ENCODE results near the gene DGKE. TPM values are rescaled to one million over a fixed set of nuclear protein-coding genes. Genes with fewer than 3 reads are reported as not detected.

The DGKE gene
- total and polyA plus RNA-seq, 2 of the 13 experiments (the other 11 are each of a cell fraction or from before 2014, with no cell fraction given), result 3.2 to 5.3 TPM

DNA sequence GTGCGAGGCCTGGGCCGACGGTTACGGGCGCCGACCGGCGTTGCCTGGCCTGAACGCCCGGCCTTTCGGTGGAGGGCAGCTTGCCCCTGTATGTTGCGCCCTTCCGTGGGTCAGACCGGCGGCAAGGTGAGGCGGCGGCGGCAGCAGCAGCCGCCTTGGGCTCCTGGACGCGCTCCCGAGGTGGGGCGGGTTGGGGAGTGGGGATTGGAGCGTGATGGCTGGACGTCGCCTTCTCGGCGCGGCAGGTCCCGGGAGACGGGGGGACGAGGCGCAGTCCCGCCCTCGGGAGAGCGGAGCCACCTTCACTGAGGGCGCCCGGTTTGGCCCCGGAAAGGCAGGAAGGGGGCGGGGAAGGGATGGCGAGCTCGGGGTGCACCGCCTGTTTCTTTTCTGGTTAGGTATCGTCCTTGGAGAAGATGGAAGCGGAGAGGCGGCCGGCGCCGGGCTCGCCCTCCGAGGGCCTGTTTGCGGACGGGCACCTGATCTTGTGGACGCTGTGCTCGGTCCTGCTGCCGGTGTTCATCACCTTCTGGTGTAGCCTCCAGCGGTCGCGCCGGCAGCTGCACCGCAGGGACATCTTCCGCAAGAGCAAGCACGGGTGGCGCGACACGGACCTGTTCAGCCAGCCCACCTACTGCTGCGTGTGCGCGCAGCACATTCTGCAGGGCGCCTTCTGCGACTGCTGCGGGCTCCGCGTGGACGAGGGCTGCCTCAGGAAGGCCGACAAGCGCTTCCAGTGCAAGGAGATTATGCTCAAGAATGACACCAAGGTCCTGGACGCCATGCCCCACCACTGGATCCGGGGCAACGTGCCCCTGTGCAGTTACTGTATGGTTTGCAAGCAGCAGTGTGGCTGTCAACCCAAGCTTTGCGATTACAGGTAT is 671 bp downstream of the DGKE start:
- DNase-seq (ENCODE audit: low spot score) (peak; percentile 59), ATAC-seq (peak; percentile 78), FAIRE-seq (no peak)
- Histone ChIP-seq H3K79me2 (ENCODE audit: insufficient read depth, low read length) (no peaks in the 10 kb centered on the region), H3K4me3 (replicated peaks in 1 of 3; ENCODE audit: insufficient read depth in 1 of 3, low read depth in 2 of 3, low read length in 3 of 3) (peak overlapping the region; percentile 69 to 86 (median 75)), H4K20me1 (ENCODE audit: insufficient read depth, low read length) (no peaks in the 10 kb centered on the region), H2AFZ (ENCODE audit: low read length) (no peak overlapping the region), H3K36me3 (replicated peaks in 1 of 2; ENCODE audit: control insufficient read depth in 1 of 2, insufficient read depth in 2 of 2, low read length in 2 of 2) (no peaks in the 10 kb centered on the region), H3K9ac (ENCODE audit: insufficient read depth, low read depth, low read length) (peak overlapping the region; percentile 66), H3K9me3 (ENCODE audit: low read length) (no peaks in the 10 kb centered on the region), H3K27ac (ENCODE audit: extremely low read length, insufficient read depth, low read length) (peak overlapping the region; percentile 50), H3K4me1 (ENCODE audit: insufficient read depth, low read length) (peaks cover 54% of the 10 kb centered on the region), H3K4me2 (ENCODE audit: low read depth, low read length) (peak overlapping the region; percentile 96), H3K27me3 (ENCODE audit: control insufficient read depth in 1 of 2, insufficient read depth in 2 of 2, low read length in 2 of 2) (no peaks in the 10 kb centered on the region; a peak in 1 of 5 replicates)
- ChIA-PET POLR2A (interaction anchor here (0.7 to 2.6 kb wide), 8 partner anchors 10 to 150 kb away, joined by 3 to 25 read pairs (median 4); partner anchors contain the start of genes COIL, SCPEP1 and TRIM25), CTCF (ENCODE audit: low intra/inter-chr PET ratio, low total read pairs) (no interaction called here)
- no TSS peak for BruUV-seq (replicated peaks)
- 65% methylated on average over 55 of the region's 81 CpGs for WGBS (ENCODE audit: low lambda C conversion rate)
- intact Hi-C loops (cut with micrococcal nuclease; ENCODE audit: unreplicated experiment), result loop anchor here (1.0 to 2.0 kb wide), 2 partner anchors 16 to 80 kb away; partner anchors contain the start of gene TRIM25
- in situ Hi-C loops (cut with HindIII; ENCODE audit: extremely low pct_ligation_motif_present, low pct_unique_long_range_greater_than_20kb), result no loop called here
- TF ChIP-seq ZFP41 (CRISPR knock-in tag; IDR thresholded peaks at IDR 0.05; ENCODE audit: borderline replicate concordance), result 0 out of 2 replicates have a peak, but pooled peaks have one; percentile 5
- TF ChIP-seq HOXA3 (CRISPR knock-in tag; IDR thresholded peaks at IDR 0.05), result peak; percentile 26; the same call in 1 of the 2 replicates
- TF ChIP-seq, protein P1, sequence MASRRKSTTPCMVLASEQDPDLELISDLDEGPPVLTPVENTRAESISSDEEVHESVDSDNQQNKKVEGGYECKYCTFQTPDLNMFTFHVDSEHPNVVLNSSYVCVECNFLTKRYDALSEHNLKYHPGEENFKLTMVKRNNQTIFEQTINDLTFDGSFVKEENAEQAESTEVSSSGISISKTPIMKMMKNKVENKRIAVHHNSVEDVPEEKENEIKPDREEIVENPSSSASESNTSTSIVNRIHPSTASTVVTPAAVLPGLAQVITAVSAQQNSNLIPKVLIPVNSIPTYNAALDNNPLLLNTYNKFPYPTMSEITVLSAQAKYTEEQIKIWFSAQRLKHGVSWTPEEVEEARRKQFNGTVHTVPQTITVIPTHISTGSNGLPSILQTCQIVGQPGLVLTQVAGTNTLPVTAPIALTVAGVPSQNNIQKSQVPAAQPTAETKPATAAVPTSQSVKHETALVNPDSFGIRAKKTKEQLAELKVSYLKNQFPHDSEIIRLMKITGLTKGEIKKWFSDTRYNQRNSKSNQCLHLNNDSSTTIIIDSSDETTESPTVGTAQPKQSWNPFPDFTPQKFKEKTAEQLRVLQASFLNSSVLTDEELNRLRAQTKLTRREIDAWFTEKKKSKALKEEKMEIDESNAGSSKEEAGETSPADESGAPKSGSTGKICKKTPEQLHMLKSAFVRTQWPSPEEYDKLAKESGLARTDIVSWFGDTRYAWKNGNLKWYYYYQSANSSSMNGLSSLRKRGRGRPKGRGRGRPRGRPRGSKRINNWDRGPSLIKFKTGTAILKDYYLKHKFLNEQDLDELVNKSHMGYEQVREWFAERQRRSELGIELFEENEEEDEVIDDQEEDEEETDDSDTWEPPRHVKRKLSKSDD (CRISPR knock-in tag; IDR thresholded peaks at IDR 0.05; ENCODE audit: low read depth), result peak; percentile 65
- TF ChIP-seq ZNF496 (CRISPR knock-in tag; IDR thresholded peaks at IDR 0.05; ENCODE audit: insufficient replicate concordance), result no peak
- TF ChIP-seq NFATC3 (CRISPR knock-in tag; IDR thresholded peaks at IDR 0.05), result peak; percentile 79; the same call in 1 of the 2 replicates
- TF ChIP-seq ZNF274 (CRISPR knock-in tag; IDR thresholded peaks at IDR 0.05), result no peak
- TF ChIP-seq RORA (CRISPR knock-in tag; IDR thresholded peaks at IDR 0.05), result no peak
- TF ChIP-seq ZNF143 (CRISPR knock-in tag; IDR thresholded peaks at IDR 0.05), result peak; percentile 20; the same call in 1 of the 2 replicates
- TF ChIP-seq XBP1 (CRISPR knock-in tag; IDR thresholded peaks at IDR 0.05), result no peak
- TF ChIP-seq KDM5A (IDR thresholded peaks at IDR 0.05; ENCODE audit: borderline replicate concordance, low read length), result no peak
- peak; percentile 15; the same call in 1 of the 2 replicates for TF ChIP-seq ZIK1 (CRISPR knock-in tag; IDR thresholded peaks at IDR 0.05; ENCODE audit: borderline replicate concordance, low read depth)
- no peak for TF ChIP-seq ZNF431 (CRISPR knock-in tag; IDR thresholded peaks at IDR 0.05; ENCODE audit: borderline replicate concordance, low read depth)
- TF ChIP-seq REXO4 (CRISPR knock-in tag; IDR thresholded peaks at IDR 0.05; ENCODE audit: borderline replicate concordance), result 0 out of 2 replicates have a peak, but pooled peaks have one; percentile 2
- TF ChIP-seq ZMYM3 (CRISPR knock-in tag; IDR thresholded peaks at IDR 0.05), result peak; percentile 60; the same call in 1 of the 2 replicates
- TF ChIP-seq MXD4 (CRISPR knock-in tag; IDR thresholded peaks at IDR 0.05), result no peak
- TF ChIP-seq ASH2L (IDR thresholded peaks at IDR 0.05; ENCODE audit: insufficient read length, low read depth, low read length), result peak; percentile 25
- 0 out of 2 replicates have a peak, but pooled peaks have one; percentile 51 for TF ChIP-seq KDM1A (CRISPR knock-in tag; IDR thresholded peaks at IDR 0.05)
- no peak for TF ChIP-seq HNRNPUL1 (IDR thresholded peaks at IDR 0.05; ENCODE audit: low read depth, low read length)
- TF ChIP-seq PITX1 (CRISPR knock-in tag; IDR thresholded peaks at IDR 0.05), result peak; percentile 63; the same call in 1 of the 2 replicates
- TF ChIP-seq GABPB1 (CRISPR knock-in tag; IDR thresholded peaks at IDR 0.05), result peak; percentile 77
- TF ChIP-seq MEIS2 (CRISPR knock-in tag; IDR thresholded peaks at IDR 0.05), result no peak; the same call in 1 of the 2 replicates

All from HepG2 (cell line).